DOHH2 (cell line): ENCODE measurements around the gene IPO5.
"Not testable (repeated sequence)": the region's sequence is repeated elsewhere in the genome, so short reads cannot be mapped to it uniquely, and the experiment has no call there.

ENCODE experiments used
- H3F3A ChIP-seq: fragments of 200-600 bp; sonication (generic), shearing (Covaris generic); 2 replicates; pipeline ENCODE4 v1.6.0; 2016; ENCODE audit warnings: antibody characterized with exemption, mild to moderate bottlenecking; ENCODE audit not compliant: control insufficient read depth, insufficient read depth
- H3K27ac ChIP-seq: fragments of 200-600 bp; sonication (generic); 2 replicates; pipeline ENCODE4 v1.5.1; 2014; ENCODE audit warnings: low read depth, mild to moderate bottlenecking, low read length, moderate library complexity
- H3K27me3 ChIP-seq: fragments of 200-600 bp; sonication (generic); 2 replicates; pipeline ENCODE4 v1.6.1; 2014; ENCODE audit warnings: mild to moderate bottlenecking, low read length, mixed read lengths; ENCODE audit not compliant: control insufficient read depth
- H3K36me3 ChIP-seq: fragments of 200-600 bp; sonication (generic); 2 replicates; pipeline ENCODE4 v1.6.1; 2014; ENCODE audit warnings: mild to moderate bottlenecking, low read length, moderate library complexity, mixed read lengths; ENCODE audit not compliant: control insufficient read depth
- H3K4me1 ChIP-seq: fragments of 200-600 bp; sonication (generic); 2 replicates; pipeline ENCODE4 v1.6.1; 2014; ENCODE audit warnings: mild to moderate bottlenecking, low read length, mixed read lengths; ENCODE audit not compliant: control insufficient read depth
- H3K4me2 ChIP-seq: fragments of 200-600 bp; sonication (generic); 2 replicates; pipeline ENCODE4 v1.6.0; 2014; ENCODE audit warnings: mild to moderate bottlenecking, low read length, moderate library complexity
- H3K4me3 ChIP-seq: fragments of 200-600 bp; sonication (generic); 2 replicates; pipeline ENCODE4 v1.5.1; 2014; ENCODE audit warnings: mild to moderate bottlenecking, low read length, mixed read lengths
- H3K79me2 ChIP-seq: fragments of 200-600 bp; sonication (generic); 2 replicates; pipeline ENCODE4 v1.6.1; 2014; ENCODE audit warnings: mild to moderate bottlenecking, low read length, mixed read lengths; ENCODE audit not compliant: control insufficient read depth
- H3K9me2 ChIP-seq: fragments of 200-600 bp; sonication (generic); replicated peaks from 2 replicates; pipeline ENCODE4 v1.6.1; 2014; ENCODE audit warnings: mild to moderate bottlenecking, low read length, mixed read lengths; ENCODE audit not compliant: control insufficient read depth
- H3K9me3 ChIP-seq: fragments of 200-600 bp; sonication (generic); 2 replicates; pipeline ENCODE4 v1.6.1; 2014; ENCODE audit warnings: antibody characterized with exemption, low read length, mixed read lengths; ENCODE audit not compliant: control insufficient read depth, insufficient read depth
- H4K20me1 ChIP-seq: fragments of 200-600 bp; sonication (generic); 2 replicates; pipeline ENCODE4 v1.6.0; 2014; ENCODE audit warnings: low read depth, mild to moderate bottlenecking, antibody characterized with exemption, low read length, moderate library complexity; ENCODE audit not compliant: control insufficient read depth, insufficient read depth
- CTCF ChIP-seq: fragments of 200-600 bp; sonication (generic); IDR thresholded peaks from one replicate; pipeline ENCODE4 v1.5.1; 2014; ENCODE audit warnings: antibody characterized with exemption, mild to moderate bottlenecking, low read depth, low read length; ENCODE audit not compliant: poor library complexity, severe bottlenecking
- EZH2phosphoT487 ChIP-seq: fragments of 200-600 bp; sonication (generic); IDR thresholded peaks from 2 replicates; pipeline ENCODE4 v1.6.1; 2017; ENCODE audit warnings: borderline replicate concordance, mild to moderate bottlenecking, antibody characterized with exemption, low read length, moderate library complexity, mixed read lengths

Gene IPO5

GRCh38 chr13:97986835-97987234 lies 33.4 kb downstream of the IPO5 start:
- no peaks in the 10 kb centered on the region; the same call in 1 of the 2 replicates for H3F3A ChIP-seq
- TF ChIP-seq EZH2phosphoT487 (no peak), CTCF (no peak)
- no peak overlapping the region for H3K4me3 ChIP-seq
- H3K9me2 ChIP-seq = no peaks in the 10 kb centered on the region
- peaks cover 43% of the 10 kb centered on the region for H3K79me2 ChIP-seq
- 0 out of 2 replicates have a peak overlapping the region, but pooled peaks have one; percentile 7 for H3K4me2 ChIP-seq
- peaks cover 93% of the 10 kb centered on the region for H3K36me3 ChIP-seq
- H3K27me3 ChIP-seq = no peaks in the 10 kb centered on the region
- H4K20me1 ChIP-seq = peaks cover 3% of the 10 kb centered on the region; the same call in 1 of the 2 replicates
- H3K9me3 ChIP-seq = no peaks in the 10 kb centered on the region
- H3K4me1 ChIP-seq = peaks cover 20% of the 10 kb centered on the region
- no peak overlapping the region for H3K27ac ChIP-seq

- no peaks in the 10 kb centered on the region for H3F3A ChIP-seq
- no peak overlapping the region for H3K27ac ChIP-seq
- H3K36me3 ChIP-seq = peaks cover 88% of the 10 kb centered on the region
- no peak for TF ChIP-seq CTCF
- TF ChIP-seq EZH2phosphoT487 = no peak
- no peak overlapping the region for H3K4me3 ChIP-seq
- no peaks in the 10 kb centered on the region for H3K79me2 ChIP-seq
- no peaks in the 10 kb centered on the region for H3K27me3 ChIP-seq
- H3K4me2 ChIP-seq = no peak overlapping the region
- no peaks in the 10 kb centered on the region for H3K9me2 ChIP-seq
- no peaks in the 10 kb centered on the region for H3K4me1 ChIP-seq
- H3K9me3 ChIP-seq = no peaks in the 10 kb centered on the region
- peaks cover 7% of the 10 kb centered on the region; the same call in 1 of the 2 replicates for H4K20me1 ChIP-seq
Measured at GRCh38 chr13:97999653-98000052, 46.2 kb downstream of the IPO5 start.

- no peak overlapping the region for H3K4me2 ChIP-seq
- no peaks in the 10 kb centered on the region for H3K4me1 ChIP-seq
- TF ChIP-seq CTCF = no peak
- TF ChIP-seq EZH2phosphoT487 = no peak
- no peaks in the 10 kb centered on the region for H3K9me2 ChIP-seq
- no peaks in the 10 kb centered on the region for H3K9me3 ChIP-seq
- H3K36me3 ChIP-seq = peaks cover 87% of the 10 kb centered on the region
- H4K20me1 ChIP-seq = 0 out of 2 replicates have a peak, but pooled peaks cover 4% of the 10 kb centered on the region
- H3K79me2 ChIP-seq = no peaks in the 10 kb centered on the region
- no peak overlapping the region for H3K27ac ChIP-seq
- no peaks in the 10 kb centered on the region for H3F3A ChIP-seq
- H3K4me3 ChIP-seq = no peak overlapping the region
- no peaks in the 10 kb centered on the region for H3K27me3 ChIP-seq
Measured at GRCh38 chr13:98004107-98004506, 50.6 kb downstream of the IPO5 start.

GRCh38 chr13:98004997-98005396 lies 51.5 kb downstream of the IPO5 start:
- not testable (repeated sequence) for H3K4me1 ChIP-seq, H3K27ac ChIP-seq, H3K9me2 ChIP-seq, H3K9me3 ChIP-seq, H3F3A ChIP-seq, H3K4me2 ChIP-seq, H3K4me3 ChIP-seq, H4K20me1 ChIP-seq, H3K27me3 ChIP-seq, H3K79me2 ChIP-seq
- peaks cover 87% of the 10 kb centered on the region for H3K36me3 ChIP-seq
